Choroid plexus epithelial cell (primary cell): ENCODE measurements around the gene SGTB.
A peak's percentile ranks its signal among the peaks of the same experiment; 100 is the strongest.
"Not testable (repeated sequence)": the region's sequence is repeated elsewhere in the genome, so short reads cannot be mapped to it uniquely, and the experiment has no call there.

Experiments used
- DNase-seq: peaks from one replicate; pipeline ENCODE4 v3.0.0-alpha.2; 2010; ENCODE audit warnings: low read depth
- H3K4me3 ChIP-seq: 2 replicates; pipeline ENCODE4 v1.5.1; 2011; ENCODE audit warnings: low read depth, mild to moderate bottlenecking, control low read depth, low read length, moderate library complexity
- CTCF ChIP-seq: conservative IDR thresholded peaks from 2 replicates; pipeline ENCODE4 v1.5.1; 2011; ENCODE audit warnings: low read depth, mild to moderate bottlenecking, control low read depth, inconsistent platforms, low read length, moderate library complexity

The SGTB gene

DNA sequence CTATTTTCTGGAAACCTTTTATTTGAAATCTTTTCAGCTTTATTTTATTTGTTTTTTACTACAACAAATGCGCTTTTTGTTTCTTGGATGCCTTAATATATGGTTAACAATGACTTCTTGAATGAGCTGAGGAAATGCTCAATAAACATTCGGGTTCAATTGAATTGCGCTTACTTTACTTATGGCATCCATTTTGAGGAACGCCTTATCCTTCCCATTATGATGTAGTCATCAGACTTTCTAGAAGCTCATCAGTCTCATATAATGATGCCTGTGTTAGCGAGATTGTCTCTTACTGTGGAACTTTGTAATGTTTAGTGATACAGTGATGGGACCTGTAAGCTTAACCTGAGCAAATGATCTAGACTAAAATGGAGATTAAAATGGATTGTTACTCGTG is 96.2 kb downstream of the SGTB start:
- DNase-seq: no peak
- H3K4me3 ChIP-seq: peak overlapping the region; percentile 78
- no peak for TF ChIP-seq CTCF

DNA sequence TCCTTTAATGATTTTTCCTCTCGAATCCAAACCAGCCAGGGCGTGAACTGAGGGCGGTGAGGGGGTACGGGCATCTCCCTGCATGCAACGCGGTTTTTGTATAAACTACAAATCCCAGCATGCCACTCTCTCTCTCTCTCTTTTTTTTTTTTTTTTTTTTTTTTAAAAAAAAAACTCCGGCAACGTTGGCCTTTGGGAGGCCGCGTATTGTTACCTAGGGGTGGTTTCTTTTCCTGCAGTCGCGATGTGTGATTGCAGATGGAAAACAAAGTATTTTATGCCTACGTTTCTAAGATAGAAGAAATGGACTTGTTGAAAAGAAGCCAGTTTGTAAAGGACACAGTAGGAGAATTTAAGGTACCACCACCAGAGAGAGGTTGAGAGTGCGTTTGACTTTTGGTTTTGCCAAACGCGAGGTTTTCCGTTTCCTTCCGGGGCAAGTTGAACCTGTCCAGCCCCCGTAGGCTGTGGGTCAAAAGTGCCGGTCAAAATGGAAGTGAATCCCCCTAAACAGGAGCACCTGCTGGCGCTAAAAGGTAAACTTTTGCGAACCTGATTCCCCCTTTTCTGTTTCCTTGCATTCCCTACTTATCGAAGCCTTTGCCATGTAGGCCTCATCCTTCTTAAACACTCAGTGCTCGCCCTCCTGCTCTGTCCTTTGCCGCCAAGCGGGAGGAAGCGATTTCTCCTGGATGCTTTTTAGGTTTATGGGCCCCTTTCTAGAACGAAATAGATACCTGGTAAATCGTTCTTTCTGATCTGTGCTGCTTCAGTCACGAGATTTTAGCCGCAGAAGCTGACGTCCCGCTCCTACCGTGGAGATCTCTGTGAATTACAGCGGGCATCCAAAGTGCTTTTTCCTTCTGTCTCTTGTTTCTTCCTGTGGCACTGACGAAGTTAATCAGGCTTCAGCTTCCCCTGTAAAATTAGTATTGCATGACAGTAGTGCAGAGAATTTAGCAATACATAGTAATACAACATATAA is 97.0 kb downstream of the SGTB start, which contains the start of the genes SHLD3 and TRAPPC13:
Gene SHLD3, plus strand, starts transcription at position 457 of the 985 bp plus-strand sequence. CDS start 4,561 bp downstream, outside the sequence.
Gene TRAPPC13, plus strand, starts transcription at position 457 of the 985 bp plus-strand sequence. Its CDS starts 34 bp downstream, at position 491.
- peak; percentile 13 for TF ChIP-seq CTCF
- peak; percentile 90 for DNase-seq
- peak within 1 kb of the TSS; percentile 78 for H3K4me3 ChIP-seq

DNA sequence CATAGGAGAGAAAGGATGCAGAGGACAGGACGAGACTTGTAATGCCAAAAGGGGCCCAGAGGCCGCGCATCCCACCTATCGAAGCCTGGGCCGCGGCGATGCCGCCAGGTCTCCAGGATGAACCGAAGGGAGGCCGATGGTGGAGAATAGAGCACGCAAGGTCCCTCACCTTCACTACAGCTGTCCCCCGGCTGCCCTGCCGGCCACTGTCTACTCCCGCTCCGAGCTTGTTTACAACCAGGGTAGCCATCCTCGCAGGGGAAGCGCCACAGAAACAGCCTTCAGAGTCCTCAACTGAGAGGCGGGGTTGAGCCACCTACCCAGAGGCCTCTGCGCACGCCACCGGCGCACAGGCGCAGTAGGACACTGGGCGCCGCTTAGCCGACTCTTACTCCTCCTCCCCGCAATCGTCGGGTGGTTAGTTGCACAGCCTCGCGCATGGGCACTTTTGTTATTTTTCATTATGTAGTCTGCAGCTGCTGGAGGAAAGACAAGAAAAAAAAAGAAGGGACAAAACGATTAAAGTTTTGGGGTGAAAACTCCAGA is 97.8 kb downstream of the SGTB start, which contains the start of gene TRIM23:
Gene TRIM23, minus strand, starts transcription at position 309 of the 546 bp plus-strand sequence. Its CDS starts 59 bp downstream, at position 250.
- TF ChIP-seq CTCF: peak; percentile 23
- peak within 1 kb of the TSS; percentile 78 for H3K4me3 ChIP-seq
- peak; percentile 96 for DNase-seq

DNA sequence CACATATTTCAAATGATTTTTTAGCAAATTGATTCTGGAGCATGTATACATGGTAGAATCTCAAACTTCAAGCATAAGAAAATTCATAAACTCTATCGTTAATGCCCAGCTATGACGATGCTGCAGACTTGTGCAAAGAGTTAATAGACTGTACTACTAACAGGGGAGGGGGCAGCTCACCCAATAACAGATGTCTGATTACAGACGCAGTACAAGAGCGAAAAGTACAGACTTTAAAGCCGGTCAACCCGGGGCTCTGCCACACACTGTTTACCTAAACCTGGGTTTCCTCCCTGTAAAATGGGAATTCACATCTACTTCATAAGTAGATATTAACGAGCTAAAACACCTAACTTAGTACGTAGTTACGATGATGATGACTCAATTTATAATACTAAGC is 98.4 kb downstream of the SGTB start:
- TF ChIP-seq CTCF: no peak

DNA sequence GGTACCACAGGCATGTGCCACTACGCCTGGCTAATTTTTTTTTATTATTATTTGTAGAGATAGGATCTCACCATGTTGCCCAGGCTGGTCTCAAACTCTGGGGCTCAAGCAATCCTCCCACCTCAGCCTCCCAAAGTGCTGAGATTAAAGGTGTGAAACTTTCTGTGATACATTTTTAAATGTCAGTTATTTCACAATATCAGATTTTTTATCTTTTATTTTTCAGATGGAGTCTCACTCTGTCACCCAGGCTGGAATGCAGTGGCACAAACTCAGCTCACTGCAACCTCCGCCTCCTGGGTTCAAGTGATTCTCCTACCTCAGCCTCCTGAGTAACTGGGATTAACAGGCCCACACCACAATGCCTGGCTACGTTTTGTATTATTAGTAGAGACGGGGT is 99.9 kb downstream of the SGTB start:
- not testable (repeated sequence) for DNase-seq, H3K4me3 ChIP-seq

More for the DNA sequence above, 98.4 kb downstream of the SGTB start:
- peak; percentile 7 for DNase-seq
- H3K4me3 ChIP-seq: peak overlapping the region; percentile 78

DNA sequence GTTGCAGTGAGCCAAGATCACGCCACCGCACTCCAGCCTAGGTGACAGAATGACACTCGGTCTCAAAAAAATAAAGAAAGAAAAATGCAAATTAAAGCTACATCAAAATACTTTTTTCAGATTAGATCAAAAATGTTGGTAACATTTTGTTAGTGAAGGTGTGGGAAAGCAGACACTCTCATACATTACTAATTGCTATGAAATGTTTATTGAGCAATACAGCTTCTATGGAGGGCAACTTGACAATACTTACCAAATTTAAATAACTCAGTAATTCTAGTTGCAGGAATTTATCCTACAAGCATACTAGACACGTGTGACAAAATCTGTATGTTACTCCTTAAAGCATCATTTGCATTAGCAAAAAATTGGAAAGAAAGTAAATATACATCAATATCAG is 101.9 kb downstream of the SGTB start:
- TF ChIP-seq CTCF: no peak
- H3K4me3 ChIP-seq: no peak overlapping the region
- peak; percentile 2 for DNase-seq
